Neural cell (in vitro differentiated cells): ENCODE data around the gene EID2B. TPM values are rescaled to one million over a fixed set of nuclear protein-coding genes. Genes with fewer than 3 reads are reported as not detected.

ENCODE experiments used
- H2AFZ ChIP-seq: fragments of 200-600, 300-800 bp; sonication (generic), shearing (Covaris generic); 2 replicates; pipeline ENCODE4 v1.6.0; 2014; ENCODE audit warnings: low read depth, mild to moderate bottlenecking, antibody characterized with exemption, low read length, moderate library complexity
- H3F3A ChIP-seq: fragments of 200-600 bp; shearing (Covaris generic); 2 replicates; pipeline ENCODE4 v1.6.1; 2016; ENCODE audit warnings: mild to moderate bottlenecking, moderate library complexity, mixed read lengths, antibody characterized with exemption, low read length; ENCODE audit not compliant: insufficient read depth, poor library complexity, severe bottlenecking
- H3K27ac ChIP-seq: fragments of 200-600, 300-800 bp; sonication (generic), shearing (Covaris generic); 2 replicates; pipeline ENCODE4 v1.5.1; 2014; ENCODE audit warnings: mild to moderate bottlenecking, low read length, moderate library complexity
- H3K27me3 ChIP-seq: fragments of 300-800, 200-600 bp; sonication (generic), shearing (Covaris generic); 2 replicates; pipeline ENCODE4 v1.6.0; 2014; ENCODE audit warnings: mild to moderate bottlenecking, low read depth, low read length, moderate library complexity; ENCODE audit not compliant: insufficient read depth
- H3K36me3 ChIP-seq: fragments of 300-800, 200-600 bp; sonication (generic), shearing (Covaris generic); 2 replicates; pipeline ENCODE4 v1.5.1; 2014; ENCODE audit warnings: mild to moderate bottlenecking, antibody characterized with exemption, low read length, moderate library complexity; ENCODE audit not compliant: insufficient read depth
- H3K4me2 ChIP-seq: fragments of 300-800, 200-600 bp; sonication (generic), shearing (Covaris generic); 2 replicates; pipeline ENCODE4 v1.6.0; 2014; ENCODE audit warnings: mild to moderate bottlenecking, low read length
- H3K4me3 ChIP-seq: fragments of 300-800, 200-600 bp; sonication (generic), shearing (Covaris generic); 2 replicates; pipeline ENCODE4 v1.5.1; 2014; ENCODE audit warnings: mild to moderate bottlenecking, low read length, moderate library complexity
- H3K79me2 ChIP-seq: fragments of 200-600 bp; shearing (Covaris generic); replicated peaks from 2 replicates; pipeline ENCODE4 v1.6.0; 2014; ENCODE audit warnings: mild to moderate bottlenecking, low read length, moderate library complexity; ENCODE audit not compliant: insufficient read depth
- H3K9ac ChIP-seq: fragments of 300-800, 200-600 bp; sonication (generic), shearing (Covaris generic); 2 replicates; pipeline ENCODE4 v1.6.1; 2016; ENCODE audit warnings: mild to moderate bottlenecking, low read length, mixed read lengths
- H3K9me2 ChIP-seq: fragments of 200-600 bp; shearing (Covaris generic); 2 replicates; pipeline ENCODE4 v1.6.1; 2016; ENCODE audit warnings: mild to moderate bottlenecking, low read length, mixed read lengths; ENCODE audit not compliant: insufficient read depth
- H3K9me3 ChIP-seq: fragments of 200-600, 300-800 bp; sonication (generic), shearing (Covaris generic); 2 replicates; pipeline ENCODE4 v1.6.1; 2016; ENCODE audit warnings: mild to moderate bottlenecking, mixed run types, low read length, moderate library complexity, mixed read lengths
- H4K20me1 ChIP-seq: fragments of 200-600 bp; shearing (Covaris generic); 2 replicates; pipeline ENCODE4 v1.6.1; 2016; ENCODE audit warnings: mild to moderate bottlenecking, mixed run types; ENCODE audit not compliant: insufficient read depth
- CTCF ChIP-seq: fragments of 450-650 bp; IDR thresholded peaks from 2 replicates; pipeline ENCODE4 v1.5.1; 2014; ENCODE audit warnings: antibody characterized with exemption, mild to moderate bottlenecking, moderate library complexity; ENCODE audit not compliant: poor library complexity, severe bottlenecking
- EP300 ChIP-seq: fragments of 450-650 bp; conservative IDR thresholded peaks from 2 replicates; pipeline ENCODE4 v1.6.1; 2014; ENCODE audit warnings: antibody characterized with exemption, mild to moderate bottlenecking, moderate library complexity; ENCODE audit not compliant: poor library complexity, severe bottlenecking
- EZH2 ChIP-seq: fragments of 200-600, 300-800 bp; shearing (Covaris generic), sonication (generic); IDR thresholded peaks from 2 replicates; pipeline ENCODE4 v1.6.1; 2014; ENCODE audit warnings: antibody characterized with exemption, low read length, borderline replicate concordance, mild to moderate bottlenecking; ENCODE audit not compliant: insufficient read depth, poor library complexity, severe bottlenecking
- MXI1 ChIP-seq: fragments of 450-650 bp; conservative IDR thresholded peaks from 2 replicates; pipeline ENCODE4 v1.6.1; 2014; ENCODE audit warnings: antibody characterized with exemption, mild to moderate bottlenecking; ENCODE audit not compliant: poor library complexity, severe bottlenecking
- POLR2AphosphoS5 ChIP-seq: IDR thresholded peaks from 2 replicates; pipeline ENCODE4 v1.6.1; 2012
- RAD21 ChIP-seq: fragments of 450-650 bp; conservative IDR thresholded peaks from 2 replicates; pipeline ENCODE4 v1.6.1; 2014; ENCODE audit warnings: antibody characterized with exemption, mild to moderate bottlenecking, moderate library complexity
- REST ChIP-seq: IDR thresholded peaks from 2 replicates; pipeline ENCODE4 v1.6.1; 2012; ENCODE audit warnings: borderline replicate concordance
- SMC3 ChIP-seq: fragments of 450-650 bp; conservative IDR thresholded peaks from 2 replicates; pipeline ENCODE4 v1.6.1; 2014; ENCODE audit warnings: antibody characterized with exemption, mild to moderate bottlenecking, moderate library complexity; ENCODE audit not compliant: poor library complexity
- TAF1 ChIP-seq: IDR thresholded peaks from 2 replicates; pipeline ENCODE4 v1.6.1; 2012; ENCODE audit warnings: low read depth
- polyA plus RNA-seq: library from polyadenylated mRNA; depleted of rRNA; stranded (reverse); fragments of >200 nt; gene quantifications from 2 replicates; pipeline ENCODE4 v1.2.3, GENCODE V29; 2014

Gene EID2B
- polyA plus RNA-seq, 1 donor from 2014 or later, result 36.5 TPM

- no peaks in the 10 kb centered on the region for H4K20me1 ChIP-seq
- peak overlapping the region; percentile 29 for H2AFZ ChIP-seq
- TF ChIP-seq REST (no peak), RAD21 (no peak), MXI1 (no peak), CTCF (no peak), EZH2 (no peak), TAF1 (no peak), POLR2AphosphoS5 (no peak), SMC3 (no peak), EP300 (no peak)
- H3K9me2 ChIP-seq, result no peaks in the 10 kb centered on the region
- H3K4me3 ChIP-seq, result peak overlapping the region; percentile 84
- H3F3A ChIP-seq, result no peaks in the 10 kb centered on the region
- H3K9ac ChIP-seq, result peak overlapping the region; percentile 65
- no peak overlapping the region for H3K27ac ChIP-seq
- H3K9me3 ChIP-seq, result no peaks in the 10 kb centered on the region
- H3K4me2 ChIP-seq, result peak overlapping the region; percentile 62
- peaks cover under 1% of the 10 kb centered on the region for H3K27me3 ChIP-seq
- no peaks in the 10 kb centered on the region for H3K36me3 ChIP-seq
- no peaks in the 10 kb centered on the region for H3K79me2 ChIP-seq
Measured at GRCh38 chr19:39507715-39508364, 24.8 kb downstream of the EID2B start.

- Histone ChIP-seq H3K36me3 (no peaks in the 10 kb centered on the region), H2AFZ (peak overlapping the region; percentile 69), H3K9me2 (no peaks in the 10 kb centered on the region), H3K9me3 (no peaks in the 10 kb centered on the region), H3F3A (no peaks in the 10 kb centered on the region), H3K27ac (peak overlapping the region; percentile 37), H3K9ac (peak overlapping the region; percentile 65), H3K27me3 (no peaks in the 10 kb centered on the region), H3K4me3 (peak overlapping the region; percentile 84), H3K79me2 (no peaks in the 10 kb centered on the region), H3K4me2 (peak overlapping the region; percentile 62), H4K20me1 (no peaks in the 10 kb centered on the region)
- TF ChIP-seq MXI1, result peak; percentile 95
- TF ChIP-seq REST, result peak; percentile 24
- no peak for TF ChIP-seq TAF1
- peak; percentile 51 for TF ChIP-seq POLR2AphosphoS5
- peak; percentile 18 for TF ChIP-seq SMC3
- no peak for TF ChIP-seq CTCF
- peak; percentile 32 for TF ChIP-seq EP300
- no peak for TF ChIP-seq EZH2
- TF ChIP-seq RAD21, result no peak
Measured at GRCh38 chr19:39506944-39507714, 25.5 kb downstream of the EID2B start.
